GM23338 (cell line): Measurements from ENCODE around the gene VAMP8. TPM values are rescaled to one million over a fixed set of nuclear protein-coding genes. Genes with fewer than 3 reads are reported as not detected.

Source experiments
- ATAC-seq: fragments of 200-7000 bp; cut with Tn5 transposase; 3 replicates; pipeline ENCODE4 v1.9.1; 2020
- DNase-seq: peaks from one replicate; pipeline ENCODE4 v3.0.0-alpha.2; 2015; ENCODE audit warnings: low spot score
- H2AFZ ChIP-seq: fragments of 200-600 bp; sonication (generic); 2 replicates; pipeline ENCODE4 v1.8.0; 2016; ENCODE audit warnings: antibody characterized with exemption, mild to moderate bottlenecking, moderate library complexity
- H3F3A ChIP-seq: fragments of 200-600 bp; sonication (generic); replicated peaks from 2 replicates; pipeline ENCODE4 v1.8.0; 2017; ENCODE audit warnings: antibody characterized with exemption, mixed run types, low read depth
- H3K27ac ChIP-seq: fragments of 200-600 bp; sonication (generic); 2 replicates; pipeline ENCODE4 v1.6.1; 2016; ENCODE audit warnings: low read depth
- H3K27me3 ChIP-seq: fragments of 200-600 bp; sonication (generic); 2 replicates; pipeline ENCODE4 v1.8.0; 2016; ENCODE audit warnings: mild to moderate bottlenecking, mixed run types, moderate library complexity; ENCODE audit not compliant: insufficient read depth
- H3K36me3 ChIP-seq: fragments of 200-600 bp; sonication (generic); 2 replicates; pipeline ENCODE4 v1.8.0; 2016; ENCODE audit warnings: mild to moderate bottlenecking; ENCODE audit not compliant: insufficient read depth
- H3K4me1 ChIP-seq: fragments of 200-600 bp; sonication (generic); 2 replicates; pipeline ENCODE4 v1.8.0; 2016; ENCODE audit warnings: mild to moderate bottlenecking, moderate library complexity; ENCODE audit not compliant: insufficient read depth
- H3K4me2 ChIP-seq: fragments of 200-600 bp; sonication (generic); 2 replicates; pipeline ENCODE4 v1.7.1; 2017; ENCODE audit warnings: mixed run types
- H3K4me3 ChIP-seq: fragments of 200-600 bp; sonication (generic); 2 replicates; pipeline ENCODE4 v1.6.1; 2016; ENCODE audit warnings: mixed run types
- H3K79me2 ChIP-seq: fragments of 200-600 bp; sonication (generic); replicated peaks from 2 replicates; pipeline ENCODE4 v1.8.0; 2017; ENCODE audit warnings: mild to moderate bottlenecking; ENCODE audit not compliant: insufficient read depth
- H3K9me2 ChIP-seq: fragments of 200-600 bp; sonication (generic); 2 replicates; pipeline ENCODE4 v1.8.0; 2017; ENCODE audit not compliant: insufficient read depth
- H4K20me1 ChIP-seq: fragments of 200-600 bp; sonication (generic); replicated peaks from 2 replicates; pipeline ENCODE4 v1.8.0; 2017; ENCODE audit warnings: mild to moderate bottlenecking; ENCODE audit not compliant: insufficient read depth
- H3K27ac Mint-ChIP-seq: 2 replicates; pipeline ENCODE4 v1.8.0; 2020; ENCODE audit warnings: inconsistent platforms, mild to moderate bottlenecking, moderate library complexity, mixed read lengths
- H3K27me3 Mint-ChIP-seq: 3 replicates; pipeline ENCODE4 v1.8.0; 2022; ENCODE audit warnings: low read depth, mild to moderate bottlenecking, moderate library complexity, mixed read lengths, inconsistent platforms; ENCODE audit not compliant: insufficient read depth, poor library complexity
- H3K36me3 Mint-ChIP-seq: 3 replicates; pipeline ENCODE4 v1.8.0; 2021; ENCODE audit warnings: low read depth, mild to moderate bottlenecking, inconsistent platforms, moderate library complexity, mixed read lengths
- H3K4me1 Mint-ChIP-seq: 3 replicates; pipeline ENCODE4 v1.8.0; 2020; ENCODE audit warnings: mild to moderate bottlenecking, inconsistent platforms, mixed read lengths
- H3K4me3 Mint-ChIP-seq: 3 replicates; pipeline ENCODE4 v1.8.0; 2021; ENCODE audit warnings: moderate library complexity, mild to moderate bottlenecking, inconsistent platforms, mixed read lengths
- H3K9me3 Mint-ChIP-seq: 3 replicates; pipeline ENCODE4 v1.8.0; 2020; ENCODE audit warnings: moderate library complexity, mild to moderate bottlenecking, inconsistent platforms, mixed read lengths
- CREB1 ChIP-seq: fragments of 250-450 bp; sonication (Bioruptor Pico); IDR thresholded peaks from 2 replicates; pipeline ENCODE4 v1.5.0; 2020; ENCODE audit warnings: low read depth, mild to moderate bottlenecking, moderate library complexity
- EZH2phosphoT487 ChIP-seq: fragments of 200-600 bp; sonication (generic); IDR thresholded peaks from one replicate; pipeline ENCODE4 v1.8.1; 2018; ENCODE audit warnings: antibody characterized with exemption; ENCODE audit not compliant: unreplicated experiment
- NANOG ChIP-seq: IDR thresholded peaks from 2 replicates; pipeline ENCODE4 v1.6.1; 2016; ENCODE audit warnings: antibody characterized with exemption, borderline replicate concordance
- POLR2AphosphoS5 ChIP-seq: IDR thresholded peaks from 2 replicates; pipeline ENCODE4 v1.6.1; 2016; ENCODE audit warnings: antibody characterized with exemption, low read depth
- STAT1 ChIP-seq: IDR thresholded peaks from one replicate; pipeline ENCODE4 v1.6.1; 2016; ENCODE audit warnings: antibody characterized with exemption; ENCODE audit not compliant: unreplicated experiment
- ZNF114 ChIP-seq: fragments of 250-450 bp; sonication (Bioruptor Pico); IDR thresholded peaks from 2 replicates; pipeline ENCODE4 v1.5.0; 2020; ENCODE audit warnings: mild to moderate bottlenecking, moderate library complexity
- ZNF331 ChIP-seq: fragments of 250-450 bp; sonication (Bioruptor Pico); IDR thresholded peaks from 2 replicates; pipeline ENCODE4 v1.5.0; 2020; ENCODE audit warnings: low read depth, mild to moderate bottlenecking, moderate library complexity
- polyA plus RNA-seq: library from polyadenylated mRNA; unstranded; fragments of >200 nt; fragmentation: Nextera tagmentation; extraction: Ambion mirVana; gene quantifications from 2 replicates; pipeline ENCODE4 v1.2.1, GENCODE V29; 2016
- total RNA-seq: library from RNA; depleted of rRNA; stranded (reverse); fragments of >200 nt; shearing (Covaris generic); gene quantifications from 2 replicates; pipeline ENCODE4 v1.2.3, GENCODE V29; 2014
- TF ChIP-seq, protein P1 (sequence below): fragments of 250-450 bp; sonication (Bioruptor Pico); IDR thresholded peaks from 2 replicates; pipeline ENCODE4 v1.5.0; 2020; ENCODE audit warnings: mild to moderate bottlenecking, moderate library complexity
- TF ChIP-seq, protein P2 (sequence below), 2 experiments: fragments of 200-600 bp in 1 of 2; sonication (generic) in 1 of 2; conservative IDR thresholded peaks; 2 replicates each; pipeline versions ENCODE4 v1.5.1 to v1.6.1; 2016 to 2017; ENCODE audit warnings: antibody characterized with exemption in 2 of 2, low read depth in 2 of 2, mild to moderate bottlenecking in 2 of 2, moderate library complexity in 1 of 2
- TF ChIP-seq, protein P3 (sequence below): IDR thresholded peaks from one replicate; pipeline ENCODE4 v1.6.1; 2018; ENCODE audit warnings: antibody characterized with exemption; ENCODE audit not compliant: unreplicated experiment

The VAMP8 gene
- total and polyA plus RNA-seq, 2 experiments from 2014 or later = 16.3 to 71.7 TPM

DNA sequence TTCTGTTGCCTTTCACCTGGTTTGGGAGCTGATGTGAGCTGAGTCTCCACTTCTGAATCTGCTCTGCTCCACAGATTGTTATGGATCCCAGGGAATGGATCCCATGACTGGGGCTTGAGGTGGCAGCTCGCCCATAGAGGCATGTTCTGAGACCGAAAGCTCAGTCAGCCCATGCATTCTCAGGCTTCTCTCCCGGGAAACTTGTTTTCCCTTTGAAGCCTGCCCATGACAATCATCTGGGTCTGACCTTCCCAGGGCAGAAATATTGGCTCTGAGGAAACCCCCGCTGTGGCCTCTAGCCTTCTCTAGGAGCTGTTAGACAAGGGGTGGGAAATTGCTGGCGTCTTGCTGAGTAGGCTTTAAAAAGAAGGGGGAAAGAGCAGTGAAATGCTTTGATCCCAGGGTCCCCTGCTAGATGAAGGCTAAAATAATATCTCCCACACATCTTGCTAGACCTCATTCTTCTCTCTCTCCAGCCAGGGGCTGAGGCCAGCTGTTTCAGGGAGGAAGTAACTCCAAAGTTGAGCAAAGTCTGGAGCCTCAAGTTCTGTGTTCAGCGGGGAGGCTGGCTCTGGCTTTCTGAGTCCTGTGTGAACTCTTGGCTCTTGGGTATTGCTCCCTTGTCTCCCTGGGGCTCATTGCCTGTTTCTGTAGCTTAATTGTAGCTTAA lies 2.0 kb downstream of the VAMP8 start (continued):
- TF ChIP-seq, protein P1, sequence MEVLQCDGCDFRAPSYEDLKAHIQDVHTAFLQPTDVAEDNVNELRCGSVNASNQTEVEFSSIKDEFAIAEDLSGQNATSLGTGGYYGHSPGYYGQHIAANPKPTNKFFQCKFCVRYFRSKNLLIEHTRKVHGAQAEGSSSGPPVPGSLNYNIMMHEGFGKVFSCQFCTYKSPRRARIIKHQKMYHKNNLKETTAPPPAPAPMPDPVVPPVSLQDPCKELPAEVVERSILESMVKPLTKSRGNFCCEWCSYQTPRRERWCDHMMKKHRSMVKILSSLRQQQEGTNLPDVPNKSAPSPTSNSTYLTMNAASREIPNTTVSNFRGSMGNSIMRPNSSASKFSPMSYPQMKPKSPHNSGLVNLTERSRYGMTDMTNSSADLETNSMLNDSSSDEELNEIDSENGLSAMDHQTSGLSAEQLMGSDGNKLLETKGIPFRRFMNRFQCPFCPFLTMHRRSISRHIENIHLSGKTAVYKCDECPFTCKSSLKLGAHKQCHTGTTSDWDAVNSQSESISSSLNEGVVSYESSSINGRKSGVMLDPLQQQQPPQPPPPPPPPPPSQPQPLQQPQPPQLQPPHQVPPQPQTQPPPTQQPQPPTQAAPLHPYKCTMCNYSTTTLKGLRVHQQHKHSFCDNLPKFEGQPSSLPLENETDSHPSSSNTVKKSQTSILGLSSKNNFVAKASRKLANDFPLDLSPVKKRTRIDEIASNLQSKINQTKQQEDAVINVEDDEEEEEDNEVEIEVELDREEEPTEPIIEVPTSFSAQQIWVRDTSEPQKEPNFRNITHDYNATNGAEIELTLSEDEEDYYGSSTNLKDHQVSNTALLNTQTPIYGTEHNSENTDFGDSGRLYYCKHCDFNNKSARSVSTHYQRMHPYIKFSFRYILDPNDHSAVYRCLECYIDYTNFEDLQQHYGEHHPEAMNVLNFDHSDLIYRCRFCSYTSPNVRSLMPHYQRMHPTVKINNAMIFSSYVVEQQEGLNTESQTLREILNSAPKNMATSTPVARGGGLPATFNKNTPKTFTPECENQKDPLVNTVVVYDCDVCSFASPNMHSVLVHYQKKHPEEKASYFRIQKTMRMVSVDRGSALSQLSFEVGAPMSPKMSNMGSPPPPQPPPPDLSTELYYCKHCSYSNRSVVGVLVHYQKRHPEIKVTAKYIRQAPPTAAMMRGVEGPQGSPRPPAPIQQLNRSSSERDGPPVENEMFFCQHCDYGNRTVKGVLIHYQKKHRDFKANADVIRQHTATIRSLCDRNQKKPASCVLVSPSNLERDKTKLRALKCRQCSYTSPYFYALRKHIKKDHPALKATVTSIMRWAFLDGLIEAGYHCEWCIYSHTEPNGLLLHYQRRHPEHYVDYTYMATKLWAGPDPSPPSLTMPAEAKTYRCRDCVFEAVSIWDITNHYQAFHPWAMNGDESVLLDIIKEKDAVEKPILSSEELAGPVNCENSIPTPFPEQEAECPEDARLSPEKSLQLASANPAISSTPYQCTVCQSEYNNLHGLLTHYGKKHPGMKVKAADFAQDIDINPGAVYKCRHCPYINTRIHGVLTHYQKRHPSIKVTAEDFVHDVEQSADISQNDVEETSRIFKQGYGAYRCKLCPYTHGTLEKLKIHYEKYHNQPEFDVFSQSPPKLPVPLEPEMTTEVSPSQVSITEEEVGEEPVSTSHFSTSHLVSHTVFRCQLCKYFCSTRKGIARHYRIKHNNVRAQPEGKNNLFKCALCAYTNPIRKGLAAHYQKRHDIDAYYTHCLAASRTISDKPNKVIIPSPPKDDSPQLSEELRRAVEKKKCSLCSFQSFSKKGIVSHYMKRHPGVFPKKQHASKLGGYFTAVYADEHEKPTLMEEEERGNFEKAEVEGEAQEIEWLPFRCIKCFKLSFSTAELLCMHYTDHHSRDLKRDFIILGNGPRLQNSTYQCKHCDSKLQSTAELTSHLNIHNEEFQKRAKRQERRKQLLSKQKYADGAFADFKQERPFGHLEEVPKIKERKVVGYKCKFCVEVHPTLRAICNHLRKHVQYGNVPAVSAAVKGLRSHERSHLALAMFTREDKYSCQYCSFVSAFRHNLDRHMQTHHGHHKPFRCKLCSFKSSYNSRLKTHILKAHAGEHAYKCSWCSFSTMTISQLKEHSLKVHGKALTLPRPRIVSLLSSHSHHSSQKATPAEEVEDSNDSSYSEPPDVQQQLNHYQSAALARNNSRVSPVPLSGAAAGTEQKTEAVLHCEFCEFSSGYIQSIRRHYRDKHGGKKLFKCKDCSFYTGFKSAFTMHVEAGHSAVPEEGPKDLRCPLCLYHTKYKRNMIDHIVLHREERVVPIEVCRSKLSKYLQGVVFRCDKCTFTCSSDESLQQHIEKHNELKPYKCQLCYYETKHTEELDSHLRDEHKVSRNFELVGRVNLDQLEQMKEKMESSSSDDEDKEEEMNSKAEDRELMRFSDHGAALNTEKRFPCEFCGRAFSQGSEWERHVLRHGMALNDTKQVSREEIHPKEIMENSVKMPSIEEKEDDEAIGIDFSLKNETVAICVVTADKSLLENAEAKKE (CRISPR knock-in tag) = no peak
- TF ChIP-seq POLR2AphosphoS5 (no peak), STAT1 (no peak), CREB1 (CRISPR knock-in tag) (no peak), ZNF331 (no peak)
- TF ChIP-seq, protein P2, sequence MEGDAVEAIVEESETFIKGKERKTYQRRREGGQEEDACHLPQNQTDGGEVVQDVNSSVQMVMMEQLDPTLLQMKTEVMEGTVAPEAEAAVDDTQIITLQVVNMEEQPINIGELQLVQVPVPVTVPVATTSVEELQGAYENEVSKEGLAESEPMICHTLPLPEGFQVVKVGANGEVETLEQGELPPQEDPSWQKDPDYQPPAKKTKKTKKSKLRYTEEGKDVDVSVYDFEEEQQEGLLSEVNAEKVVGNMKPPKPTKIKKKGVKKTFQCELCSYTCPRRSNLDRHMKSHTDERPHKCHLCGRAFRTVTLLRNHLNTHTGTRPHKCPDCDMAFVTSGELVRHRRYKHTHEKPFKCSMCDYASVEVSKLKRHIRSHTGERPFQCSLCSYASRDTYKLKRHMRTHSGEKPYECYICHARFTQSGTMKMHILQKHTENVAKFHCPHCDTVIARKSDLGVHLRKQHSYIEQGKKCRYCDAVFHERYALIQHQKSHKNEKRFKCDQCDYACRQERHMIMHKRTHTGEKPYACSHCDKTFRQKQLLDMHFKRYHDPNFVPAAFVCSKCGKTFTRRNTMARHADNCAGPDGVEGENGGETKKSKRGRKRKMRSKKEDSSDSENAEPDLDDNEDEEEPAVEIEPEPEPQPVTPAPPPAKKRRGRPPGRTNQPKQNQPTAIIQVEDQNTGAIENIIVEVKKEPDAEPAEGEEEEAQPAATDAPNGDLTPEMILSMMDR (conservative IDR thresholded peaks at IDR 0.05; ENCODE audit: low read depth in 2 of 2) = no peak

DNA sequence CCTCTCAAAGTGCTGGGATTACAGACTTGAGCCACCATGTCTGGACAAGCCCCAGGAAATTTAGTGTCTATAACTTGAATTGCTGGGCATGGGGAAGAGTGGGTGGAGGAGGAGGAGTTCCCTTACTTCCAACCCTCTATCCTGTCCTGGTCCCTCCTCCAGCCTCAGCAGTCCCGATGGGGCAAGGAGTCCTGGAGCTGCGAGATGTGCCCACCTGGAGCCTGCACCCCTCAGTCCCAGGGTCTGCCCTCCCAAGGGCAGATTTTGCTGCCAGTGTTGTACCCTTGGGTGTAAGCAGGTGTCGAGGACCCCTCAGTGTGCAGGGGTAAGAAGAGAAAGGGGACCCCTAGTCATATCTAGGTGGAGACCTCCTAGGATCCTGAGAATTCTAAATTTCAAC lies 2.8 kb downstream of the VAMP8 start:
- no peaks in the 10 kb centered on the region for H3K79me2 ChIP-seq
- no peaks in the 10 kb centered on the region for H3K9me2 ChIP-seq
- H3K27ac ChIP-seq = no peak overlapping the region
- no peak overlapping the region for H3K4me3 ChIP-seq
- peaks cover 10% of the 10 kb centered on the region; the same call in 1 of the 2 replicates for H3F3A ChIP-seq
- Mint-ChIP-seq H3K27me3 (peaks cover 26% of the 10 kb centered on the region), H3K4me1 (peaks cover 35% of the 10 kb centered on the region), H3K27ac (no peak overlapping the region), H3K9me3 (0 out of 3 replicates have a peak, but pooled peaks cover 3% of the 10 kb centered on the region), H3K36me3 (peaks cover 10% of the 10 kb centered on the region; the same call in 1 of the 3 replicates), H3K4me3 (no peak overlapping the region)
- H3K36me3 ChIP-seq = no peaks in the 10 kb centered on the region
- peaks cover 20% of the 10 kb centered on the region for H3K27me3 ChIP-seq
- no peak overlapping the region for H2AFZ ChIP-seq
- DNase-seq (no peak), ATAC-seq (no peak)
- H3K4me1 ChIP-seq = peaks cover 33% of the 10 kb centered on the region
- no peaks in the 10 kb centered on the region for H4K20me1 ChIP-seq
- no peak overlapping the region for H3K4me2 ChIP-seq
- TF ChIP-seq ZNF114 (no peak), EZH2phosphoT487 (no peak), NANOG (no peak), POLR2AphosphoS5 (no peak), ZNF331 (no peak), CREB1 (CRISPR knock-in tag) (no peak)
- TF ChIP-seq, protein P3, sequence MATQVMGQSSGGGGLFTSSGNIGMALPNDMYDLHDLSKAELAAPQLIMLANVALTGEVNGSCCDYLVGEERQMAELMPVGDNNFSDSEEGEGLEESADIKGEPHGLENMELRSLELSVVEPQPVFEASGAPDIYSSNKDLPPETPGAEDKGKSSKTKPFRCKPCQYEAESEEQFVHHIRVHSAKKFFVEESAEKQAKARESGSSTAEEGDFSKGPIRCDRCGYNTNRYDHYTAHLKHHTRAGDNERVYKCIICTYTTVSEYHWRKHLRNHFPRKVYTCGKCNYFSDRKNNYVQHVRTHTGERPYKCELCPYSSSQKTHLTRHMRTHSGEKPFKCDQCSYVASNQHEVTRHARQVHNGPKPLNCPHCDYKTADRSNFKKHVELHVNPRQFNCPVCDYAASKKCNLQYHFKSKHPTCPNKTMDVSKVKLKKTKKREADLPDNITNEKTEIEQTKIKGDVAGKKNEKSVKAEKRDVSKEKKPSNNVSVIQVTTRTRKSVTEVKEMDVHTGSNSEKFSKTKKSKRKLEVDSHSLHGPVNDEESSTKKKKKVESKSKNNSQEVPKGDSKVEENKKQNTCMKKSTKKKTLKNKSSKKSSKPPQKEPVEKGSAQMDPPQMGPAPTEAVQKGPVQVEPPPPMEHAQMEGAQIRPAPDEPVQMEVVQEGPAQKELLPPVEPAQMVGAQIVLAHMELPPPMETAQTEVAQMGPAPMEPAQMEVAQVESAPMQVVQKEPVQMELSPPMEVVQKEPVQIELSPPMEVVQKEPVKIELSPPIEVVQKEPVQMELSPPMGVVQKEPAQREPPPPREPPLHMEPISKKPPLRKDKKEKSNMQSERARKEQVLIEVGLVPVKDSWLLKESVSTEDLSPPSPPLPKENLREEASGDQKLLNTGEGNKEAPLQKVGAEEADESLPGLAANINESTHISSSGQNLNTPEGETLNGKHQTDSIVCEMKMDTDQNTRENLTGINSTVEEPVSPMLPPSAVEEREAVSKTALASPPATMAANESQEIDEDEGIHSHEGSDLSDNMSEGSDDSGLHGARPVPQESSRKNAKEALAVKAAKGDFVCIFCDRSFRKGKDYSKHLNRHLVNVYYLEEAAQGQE = no peak
